HG03469 (cell line): ENCODE data around the gene FKBP5.
"Not testable (repeated sequence)": the region's sequence is repeated elsewhere in the genome, so short reads cannot be mapped to it uniquely, and the experiment has no call there.

Experiments used
- ATAC-seq: cut with Tn5 transposase; IDR thresholded peaks from one replicate; pipeline ENCODE4 v1.9.1; 2021; ENCODE audit warnings: mild to moderate bottlenecking, moderate library complexity, moderate number of reproducible peaks; ENCODE audit not compliant: unreplicated experiment

FKBP5 gene

GRCh38 chr6:35624341-35625070 lies 64.2 kb downstream of the FKBP5 start:
- ATAC-seq, result no peak

DNA sequence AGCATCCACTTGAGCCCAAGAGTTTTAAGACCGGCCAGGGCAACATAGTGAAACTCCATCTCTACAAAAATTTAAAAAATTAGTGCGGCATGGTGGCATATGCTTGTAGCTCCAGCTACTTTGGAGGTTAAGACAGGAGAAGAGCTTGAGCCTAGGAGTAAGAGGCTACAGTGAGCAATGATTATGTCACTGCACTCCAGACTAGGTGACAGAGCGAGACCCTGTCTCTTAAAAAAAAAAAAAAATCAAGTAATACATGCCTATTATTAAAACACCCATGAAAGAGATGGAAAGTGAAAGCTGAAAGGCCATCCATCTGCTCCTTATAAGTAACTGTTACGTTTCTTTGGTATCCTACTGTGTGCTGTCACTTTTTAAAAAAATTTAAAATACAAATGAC lies 66.4 kb downstream of the FKBP5 start:
- ATAC-seq, result no peak

GRCh38 chr6:35620706-35621105 lies 68.0 kb downstream of the FKBP5 start:
- ATAC-seq, result no peak

DNA sequence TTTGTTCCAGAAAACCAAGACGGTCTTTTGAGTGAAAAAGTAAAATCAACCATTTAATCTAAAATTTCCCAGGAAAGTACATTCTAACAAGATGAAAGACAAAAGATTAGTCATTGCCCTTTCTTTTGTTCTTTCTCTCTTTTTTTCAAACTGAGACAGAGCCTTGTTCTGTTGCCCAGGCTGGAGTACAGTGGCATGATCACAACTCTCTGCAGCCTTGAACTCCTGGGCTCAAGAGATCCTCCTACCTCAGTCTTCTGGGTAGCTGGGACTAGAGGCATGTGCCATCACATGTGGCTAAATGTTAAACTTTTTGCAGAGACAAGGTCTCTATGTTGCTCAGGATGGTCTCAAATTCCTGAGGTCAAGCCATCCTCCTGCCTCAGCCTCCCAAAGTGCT lies 75.0 kb downstream of the FKBP5 start:
- ATAC-seq, result no peak

GRCh38 chr6:35611240-35611639 lies 77.5 kb downstream of the FKBP5 start:
- no peak for ATAC-seq

GRCh38 chr6:35610830-35611229 lies 77.9 kb downstream of the FKBP5 start:
- ATAC-seq, result no peak

DNA sequence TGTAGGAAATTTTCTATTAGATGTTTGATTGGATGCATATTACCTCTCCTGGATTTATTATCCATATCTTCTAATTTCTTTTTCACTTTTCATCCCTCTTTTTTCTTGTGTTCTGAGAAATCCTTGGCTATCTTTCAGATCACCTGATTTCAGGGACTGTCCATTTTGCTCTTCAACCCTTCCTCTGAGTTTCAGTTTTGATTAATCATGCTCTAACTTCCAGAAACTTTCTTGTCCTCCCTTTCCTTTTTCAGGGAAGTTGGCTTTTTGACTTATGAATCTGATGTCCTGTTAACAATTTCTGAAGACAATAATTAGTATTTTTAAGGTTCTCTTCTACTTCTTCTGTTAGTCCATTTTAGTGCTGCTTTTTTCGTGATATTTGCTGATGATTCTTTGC lies 79.1 kb downstream of the FKBP5 start:
- no peak for ATAC-seq

DNA sequence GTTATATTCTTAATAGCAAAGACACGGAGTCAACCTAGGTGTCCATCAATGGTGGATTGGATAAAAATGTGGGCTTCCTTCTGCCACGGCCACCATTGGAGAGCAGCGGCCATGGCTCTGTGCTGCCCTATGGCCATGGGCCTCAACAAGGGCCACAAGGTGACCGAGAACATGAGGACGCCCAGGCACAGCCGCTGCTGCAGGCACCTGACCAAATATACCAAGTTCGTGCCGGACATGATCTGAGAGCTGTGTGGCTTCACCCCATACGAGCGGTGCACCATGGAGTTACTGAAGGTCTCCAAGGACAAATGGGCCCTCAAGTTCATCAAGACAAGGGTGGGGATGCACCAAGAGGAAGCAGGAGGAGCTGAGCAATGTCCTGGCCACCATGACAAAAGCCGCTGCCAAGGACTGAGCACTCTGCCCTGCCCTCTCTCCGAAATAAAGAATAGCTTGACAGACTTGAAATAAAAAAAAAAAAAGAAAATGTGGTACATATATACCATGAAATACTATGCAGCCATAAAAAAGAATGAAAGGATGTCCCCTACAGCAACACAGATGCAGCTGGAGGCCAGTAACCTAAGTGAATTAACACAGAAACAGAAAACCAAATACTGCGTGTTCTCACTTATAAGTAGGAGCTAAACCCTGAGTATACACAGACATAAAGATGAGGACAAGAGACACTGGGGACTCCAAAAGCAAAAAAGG lies 81.0 kb downstream of the FKBP5 start:
- no peak for ATAC-seq

- ATAC-seq, result no peak
Observed at GRCh38 chr6:35605600-35605999, 83.1 kb downstream of the FKBP5 start.

DNA sequence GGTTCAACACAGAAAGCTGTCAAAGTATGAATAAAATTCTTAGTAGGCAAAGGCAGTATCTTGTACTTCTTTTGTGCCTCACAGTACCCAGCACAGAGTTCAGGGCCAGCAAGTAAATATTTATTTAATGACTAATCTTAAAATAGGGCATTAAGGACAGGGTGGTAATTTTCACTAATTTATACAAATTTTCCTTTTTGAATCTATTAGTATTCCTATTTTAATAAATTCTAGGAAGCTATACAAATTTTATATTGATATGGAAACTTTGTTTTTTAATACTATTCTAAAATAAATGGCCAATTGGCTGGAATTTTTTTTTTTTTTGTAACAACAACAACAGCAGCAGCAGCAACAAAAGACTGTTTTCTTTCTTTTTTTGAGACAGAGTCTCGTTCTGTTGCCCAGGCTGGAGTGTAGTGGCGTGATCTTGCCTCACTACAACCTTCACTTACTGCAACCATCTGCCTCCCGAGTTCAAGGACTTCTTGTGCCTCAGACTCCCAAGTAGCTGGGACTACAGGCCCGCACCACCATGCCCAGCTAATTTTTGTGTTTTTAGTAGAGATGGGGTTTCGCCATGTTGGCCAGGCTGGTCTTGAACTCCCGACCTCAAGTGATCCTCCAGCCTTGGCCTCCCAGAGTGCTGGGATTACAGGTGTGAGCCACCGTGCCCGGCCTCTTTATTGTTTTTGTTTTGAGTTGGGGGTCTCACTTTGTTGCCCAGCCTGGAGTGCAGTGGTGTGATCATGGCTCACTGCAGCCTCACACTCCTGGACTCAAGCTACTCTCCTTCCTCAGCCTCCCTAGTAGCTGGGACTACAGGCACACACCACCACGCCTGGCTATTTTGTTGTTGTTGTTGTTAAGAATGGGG lies 85.2 kb downstream of the FKBP5 start:
- ATAC-seq, result no peak

- no peak for ATAC-seq
Observed at GRCh38 chr6:35602133-35602946, 86.4 kb downstream of the FKBP5 start.

DNA sequence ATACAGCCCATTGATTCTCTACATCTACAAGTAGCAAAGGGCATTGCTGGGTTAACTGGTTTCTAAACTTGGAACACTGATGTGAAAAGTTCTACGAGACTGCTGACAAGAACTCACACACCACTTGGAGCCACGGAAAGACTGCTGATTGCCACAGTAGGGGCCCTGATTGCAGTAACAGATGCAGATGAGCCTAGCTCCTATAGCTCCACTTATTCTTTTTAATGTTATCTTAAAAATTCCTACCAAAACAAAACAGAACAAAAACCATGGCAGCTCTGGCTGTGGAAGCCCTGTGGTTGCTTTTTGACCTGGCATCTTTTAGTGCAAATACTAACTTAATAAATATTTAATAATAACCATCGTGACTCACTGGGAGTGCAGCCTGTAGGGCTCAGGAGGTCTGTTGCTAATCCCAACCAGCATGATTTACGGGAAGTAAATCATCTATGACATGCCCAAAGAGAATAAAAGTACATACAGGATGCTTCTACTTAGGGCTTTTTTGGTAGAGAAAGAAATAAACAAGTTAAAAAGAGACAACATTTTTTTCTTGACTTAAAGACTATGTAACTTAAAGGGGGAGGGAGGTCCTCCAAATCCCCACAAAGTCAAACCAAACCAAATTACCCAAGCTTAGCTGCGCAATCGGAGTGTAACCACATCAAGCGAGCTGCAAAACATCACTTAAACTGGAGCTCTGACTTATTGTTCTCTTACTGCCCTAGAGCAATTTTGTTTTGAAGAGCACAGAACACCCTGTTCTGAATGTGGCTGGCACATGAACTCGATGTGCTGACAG lies 87.2 kb downstream of the FKBP5 start:
- ATAC-seq, result no peak

GRCh38 chr6:35600659-35601125 lies 88.0 kb downstream of the FKBP5 start:
- no peak for ATAC-seq

- ATAC-seq, result no peak
Observed at GRCh38 chr6:35599761-35600658, 88.7 kb downstream of the FKBP5 start.

DNA sequence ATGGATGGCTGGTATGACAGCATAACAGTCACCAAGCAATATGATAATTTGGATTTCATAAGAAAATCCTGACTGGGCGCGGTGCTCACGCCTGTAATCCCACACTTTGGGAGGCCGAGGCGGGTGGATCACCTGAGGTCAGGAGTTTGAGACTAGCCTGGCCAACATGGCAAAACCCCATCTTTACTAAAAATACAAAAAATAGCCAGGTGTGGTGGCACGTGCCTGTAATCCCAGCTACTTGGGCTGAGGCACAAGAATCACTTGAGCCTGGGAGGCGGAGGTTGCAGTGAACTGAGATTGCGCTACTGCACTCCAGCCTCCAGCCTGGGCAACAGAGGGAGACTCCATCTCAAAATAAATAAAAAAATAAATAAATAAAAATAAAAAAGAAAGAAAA lies 90.1 kb downstream of the FKBP5 start:
- not testable (repeated sequence) for ATAC-seq

- no peak for ATAC-seq
Observed at GRCh38 chr6:35596448-35597442, 92.0 kb downstream of the FKBP5 start.

DNA sequence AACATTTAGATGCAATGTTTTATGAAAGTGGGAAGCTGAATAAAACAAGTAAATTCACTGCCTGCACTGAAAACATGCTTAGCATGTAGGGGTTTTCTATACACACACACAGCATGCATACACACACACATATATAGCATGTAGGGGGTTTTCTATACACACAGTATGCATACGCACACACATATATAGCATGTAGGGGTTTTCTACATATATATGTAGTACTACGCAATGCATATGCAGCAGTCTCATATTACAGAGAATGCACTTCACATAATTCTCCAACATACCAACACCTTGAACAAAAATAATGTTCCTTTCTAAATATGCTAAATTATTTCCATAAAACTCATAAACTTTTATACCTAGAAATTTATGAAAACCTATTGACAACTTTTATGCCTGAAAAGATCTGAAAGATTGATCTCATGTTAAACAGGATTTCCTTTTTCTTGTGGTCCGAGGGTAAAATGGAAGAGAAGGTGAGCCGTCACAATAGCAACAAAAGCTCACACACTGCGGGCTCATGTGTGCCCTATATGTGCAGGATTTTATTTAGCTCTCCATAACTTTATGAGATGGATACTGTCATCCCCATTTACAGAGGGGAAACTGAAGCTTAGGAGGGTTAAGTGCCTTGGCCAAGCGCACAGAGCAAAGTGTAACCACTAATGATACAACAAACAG lies 94.1 kb downstream of the FKBP5 start:
- no peak for ATAC-seq
